ENCODE data around the gene STAT2. TPM values are rescaled to one million over a fixed set of nuclear protein-coding genes. Genes with fewer than 3 reads are reported as not detected.

Gene STAT2
- total RNA-seq, 3 donors from 2014 or later (not counting 1 experiment from before 2014, with no cell fraction given), result 140 to 157 (median 143) TPM

DNA sequence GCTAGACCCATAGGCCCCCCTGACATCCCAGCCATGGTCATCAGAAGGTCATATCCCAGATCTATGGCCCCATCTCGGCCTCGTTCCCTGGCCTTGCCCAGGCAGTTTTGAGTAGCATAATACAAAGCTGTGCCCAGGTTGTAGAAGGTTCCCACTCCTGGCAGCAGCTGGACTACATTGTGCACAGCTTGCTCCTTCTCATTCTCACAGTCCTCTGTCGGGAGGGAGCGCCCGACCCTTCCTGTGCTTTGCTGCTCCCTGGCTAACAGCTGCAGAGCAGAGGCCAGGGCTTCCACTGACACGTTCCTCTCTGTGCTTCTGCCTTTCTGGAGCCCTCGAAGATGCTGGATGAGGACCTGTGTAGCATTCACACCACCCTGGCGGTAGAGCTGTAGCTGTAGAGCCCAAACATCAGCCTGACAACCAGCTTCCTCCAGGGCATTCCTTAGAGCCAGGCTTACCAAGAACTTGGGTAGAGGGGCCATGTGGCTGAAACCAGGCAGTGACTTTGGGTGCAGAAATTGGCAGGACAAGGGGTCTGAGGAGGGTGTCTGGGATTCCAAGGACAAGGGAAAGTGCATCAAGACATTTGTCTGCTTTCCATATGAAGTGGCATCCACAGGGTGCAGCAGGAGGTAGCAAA lies 1.7 kb upstream of the STAT2 start:
- H3K36me3 ChIP-seq (ENCODE audit: control insufficient read depth, insufficient read depth, low read length), result no peaks in the 10 kb centered on the region
- H3K4me3 ChIP-seq (ENCODE audit: low read length), result no peak overlapping the region
- Mint-ChIP-seq H3K4me1 (peaks cover 21 to 24% of the 10 kb centered on the region in 2 donors), H3K27me3 (ENCODE audit: low read depth in 2 of 2) (no peaks in the 10 kb centered on the region), H3K27ac (peak overlapping the region; percentile 88 to 91), H3K4me3 (peak overlapping the region; percentile 97), H3K9me3 (no peaks in the 10 kb centered on the region), H3K36me3 (no peaks in the 10 kb centered on the region)
- TF ChIP-seq, protein P1, sequence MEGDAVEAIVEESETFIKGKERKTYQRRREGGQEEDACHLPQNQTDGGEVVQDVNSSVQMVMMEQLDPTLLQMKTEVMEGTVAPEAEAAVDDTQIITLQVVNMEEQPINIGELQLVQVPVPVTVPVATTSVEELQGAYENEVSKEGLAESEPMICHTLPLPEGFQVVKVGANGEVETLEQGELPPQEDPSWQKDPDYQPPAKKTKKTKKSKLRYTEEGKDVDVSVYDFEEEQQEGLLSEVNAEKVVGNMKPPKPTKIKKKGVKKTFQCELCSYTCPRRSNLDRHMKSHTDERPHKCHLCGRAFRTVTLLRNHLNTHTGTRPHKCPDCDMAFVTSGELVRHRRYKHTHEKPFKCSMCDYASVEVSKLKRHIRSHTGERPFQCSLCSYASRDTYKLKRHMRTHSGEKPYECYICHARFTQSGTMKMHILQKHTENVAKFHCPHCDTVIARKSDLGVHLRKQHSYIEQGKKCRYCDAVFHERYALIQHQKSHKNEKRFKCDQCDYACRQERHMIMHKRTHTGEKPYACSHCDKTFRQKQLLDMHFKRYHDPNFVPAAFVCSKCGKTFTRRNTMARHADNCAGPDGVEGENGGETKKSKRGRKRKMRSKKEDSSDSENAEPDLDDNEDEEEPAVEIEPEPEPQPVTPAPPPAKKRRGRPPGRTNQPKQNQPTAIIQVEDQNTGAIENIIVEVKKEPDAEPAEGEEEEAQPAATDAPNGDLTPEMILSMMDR (IDR thresholded peaks at IDR 0.05), result no peak
- DNase-seq, result no peak
- peaks cover 17% of the 10 kb centered on the region for H3K4me1 ChIP-seq (ENCODE audit: control insufficient read depth, insufficient read depth, low read length)
- no peaks in the 10 kb centered on the region for H3K9me3 ChIP-seq (ENCODE audit: control insufficient read depth, insufficient read depth, low read length)
- no peak for ATAC-seq
- H3K27ac ChIP-seq (ENCODE audit: low read length), result no peak overlapping the region
- intact Hi-C loops (cut with micrococcal nuclease), result loop anchor here (5.0 kb wide), 1 partner anchor 276 kb away; no protein-coding TSS in a partner anchor
- no peaks in the 10 kb centered on the region for H3K27me3 ChIP-seq (ENCODE audit: control insufficient read depth, insufficient read depth, low read length)
- 92% methylated on average over 8 of the region's 8 CpGs for WGBS (ENCODE audit: insufficient coverage)

DNA sequence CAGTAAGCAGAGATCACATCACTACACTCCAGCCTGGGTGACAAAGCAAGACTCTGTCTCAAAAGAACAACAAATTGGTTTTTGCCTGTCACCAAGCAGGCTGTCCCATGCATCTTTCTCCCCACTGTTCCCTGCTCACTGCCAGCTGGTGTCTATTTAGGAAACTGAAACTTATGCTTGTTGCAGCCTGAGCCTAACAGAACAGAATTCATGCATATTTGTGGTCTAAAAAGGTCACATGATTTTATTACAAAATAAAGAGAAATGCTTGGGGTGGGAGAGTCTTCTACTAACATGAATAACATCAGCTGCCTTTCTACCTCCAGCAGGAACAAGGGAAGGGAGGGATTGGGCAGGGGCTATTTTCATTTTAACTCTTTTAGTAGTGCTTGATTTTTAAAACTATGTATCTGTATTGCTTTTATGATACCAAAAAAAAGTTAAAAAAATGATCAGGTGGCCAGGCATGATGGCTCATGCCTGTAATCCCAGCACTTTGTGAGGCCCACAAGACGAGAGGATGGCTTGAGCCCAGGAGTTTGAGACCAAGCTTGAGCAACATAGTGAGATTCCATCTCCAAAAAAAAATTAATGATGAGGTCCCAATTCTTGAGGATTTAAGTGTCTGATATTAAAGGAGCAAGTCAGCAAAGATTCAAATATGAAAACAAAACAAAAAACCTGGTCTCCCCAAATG lies 923 bp downstream of the STAT2 start:
- peaks cover 17% of the 10 kb centered on the region for H3K4me1 ChIP-seq (ENCODE audit: control insufficient read depth, insufficient read depth, low read length)
- H3K27me3 ChIP-seq (ENCODE audit: control insufficient read depth, insufficient read depth, low read length), result no peaks in the 10 kb centered on the region
- H3K9me3 ChIP-seq (ENCODE audit: control insufficient read depth, insufficient read depth, low read length), result no peaks in the 10 kb centered on the region
- H3K27ac Mint-ChIP-seq, result peak overlapping the region; percentile 88 to 91
- H3K4me3 Mint-ChIP-seq, result peak overlapping the region; percentile 97
- peaks cover 21 to 24% of the 10 kb centered on the region in 2 donors for H3K4me1 Mint-ChIP-seq
- H3K4me3 ChIP-seq (ENCODE audit: low read length), result peak overlapping the region; percentile 80
- H3K27me3 Mint-ChIP-seq (ENCODE audit: low read depth in 2 of 2), result no peaks in the 10 kb centered on the region
- ATAC-seq, result no peak
- H3K27ac ChIP-seq (ENCODE audit: low read length), result no peak overlapping the region
- no peak for DNase-seq
- 4% methylated on average over 1 of the region's 1 CpG for WGBS (ENCODE audit: insufficient coverage)
- H3K36me3 Mint-ChIP-seq, result no peaks in the 10 kb centered on the region
- H3K9me3 Mint-ChIP-seq, result no peaks in the 10 kb centered on the region
- TF ChIP-seq, protein P1 (IDR thresholded peaks at IDR 0.05), result no peak
- H3K36me3 ChIP-seq (ENCODE audit: control insufficient read depth, insufficient read depth, low read length), result peaks cover 25% of the 10 kb centered on the region
- intact Hi-C loops (cut with micrococcal nuclease), result no loop called here

DNA sequence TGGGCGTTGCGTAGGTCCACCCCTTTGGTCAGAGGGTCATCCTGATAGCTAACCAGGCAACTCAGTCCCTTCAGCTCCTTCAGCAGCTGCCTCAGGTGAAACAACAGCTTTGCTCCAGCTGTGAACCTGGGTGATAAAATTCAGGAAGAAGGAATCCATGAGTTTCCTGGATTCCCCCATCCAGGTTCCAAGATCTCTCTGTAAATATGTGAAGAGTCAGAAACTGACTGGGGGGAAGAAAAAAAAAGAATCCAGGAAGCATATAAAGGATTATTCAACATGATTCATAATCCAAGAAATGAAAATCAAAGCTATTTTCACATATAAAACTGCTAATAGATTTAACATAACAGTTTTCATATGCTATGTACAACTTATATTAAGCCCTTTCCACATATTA lies 8.6 kb downstream of the STAT2 start:
- H3K9me3 Mint-ChIP-seq, result no peaks in the 10 kb centered on the region
- no peaks in the 10 kb centered on the region for H3K27me3 Mint-ChIP-seq (ENCODE audit: low read depth in 2 of 2)
- Histone ChIP-seq H3K4me1 (ENCODE audit: control insufficient read depth, insufficient read depth, low read length) (no peaks in the 10 kb centered on the region), H3K4me3 (ENCODE audit: low read length) (no peak overlapping the region), H3K9me3 (ENCODE audit: control insufficient read depth, insufficient read depth, low read length) (no peaks in the 10 kb centered on the region), H3K27me3 (ENCODE audit: control insufficient read depth, insufficient read depth, low read length) (no peaks in the 10 kb centered on the region), H3K36me3 (ENCODE audit: control insufficient read depth, insufficient read depth, low read length) (peaks cover 83% of the 10 kb centered on the region), H3K27ac (ENCODE audit: low read length) (no peak overlapping the region)
- ATAC-seq (no peak), DNase-seq (no peak)
- no peak overlapping the region for H3K27ac Mint-ChIP-seq
- no peak overlapping the region for H3K4me3 Mint-ChIP-seq
- TF ChIP-seq, protein P1 (IDR thresholded peaks at IDR 0.05), result no peak
- intact Hi-C loops (cut with micrococcal nuclease), result no loop called here
- H3K4me1 Mint-ChIP-seq, result no peaks in the 10 kb centered on the region
- WGBS (ENCODE audit: insufficient coverage), result 96% methylated on average over 2 of the region's 2 CpGs
- peaks cover 11% of the 10 kb centered on the region for H3K36me3 Mint-ChIP-seq

Measured in natural killer cell (primary cell).